NT2/D1 (cell line): Measurements from ENCODE around the gene CTPS2.

Experiments used
- SUZ12 ChIP-seq: IDR thresholded peaks from 2 replicates; pipeline ENCODE4 v1.6.1; 2011; ENCODE audit not compliant: insufficient read length, insufficient read depth; ENCODE audit errors: extremely low read depth
- YY1 ChIP-seq: IDR thresholded peaks from 2 replicates; pipeline ENCODE4 v1.6.1; 2011; ENCODE audit not compliant: insufficient read length, insufficient read depth

- TF ChIP-seq YY1: no peak
- TF ChIP-seq SUZ12: no peak
Measured at GRCh38 chrX:16589826-16590225, 122.6 kb downstream of the CTPS2 start.
